Esophagus muscularis mucosa (tissue), 4 donors: ENCODE results near the gene SOX10.

Experiments used
- CTCF ChIP-seq, 3 experiments: fragments of 200-600 bp in 2 of 3; fragments of 450-650 bp in 1 of 3; sonication (generic) in 2 of 3; IDR thresholded peaks; one replicate each; pipeline ENCODE4 v1.5.1; 2017 to 2019; ENCODE audit warnings: antibody characterized with exemption in 3 of 3, mild to moderate bottlenecking in 2 of 3, moderate library complexity in 1 of 3
- EP300 ChIP-seq: sonication (generic); formaldehyde crosslinking; IDR thresholded peaks from one replicate; pipeline ENCODE4 v1.6.1; 2017; ENCODE audit warnings: antibody characterized with exemption
- POLR2AphosphoS5 ChIP-seq, 2 donors: sonication (generic); formaldehyde crosslinking; IDR thresholded peaks; one replicate each; pipeline ENCODE4 v1.6.1; 2017; ENCODE audit warnings: antibody characterized with exemption in 2 of 2

GRCh38 chr22:37930952-37931440 is 53.4 kb downstream of the SOX10 start:
- TF ChIP-seq CTCF (IDR thresholded peaks at IDR 0.05) (peak in 1 of 3 experiments; percentile 4), EP300 (no peak), POLR2AphosphoS5 (IDR thresholded peaks at IDR 0.05) (no peak)
